Right atrium auricular region (tissue), 2 donors: Measurements from ENCODE around the gene ARSB. TPM values are rescaled to one million over a fixed set of nuclear protein-coding genes. Genes with fewer than 3 reads are reported as not detected.

Source experiments
- DNase-seq: peaks from one replicate; pipeline ENCODE4 v3.0.0-alpha.2; 2019; ENCODE audit warnings: low spot score
- H3K27ac ChIP-seq, 2 donors: fragments of 200-600 bp; sonication (generic); 1 replicate in 1 of 2; 2 replicates in 1 of 2; pipeline ENCODE4 v1.5.1; 2016 to 2019
- H3K27me3 ChIP-seq, 2 donors: fragments of 200-600 bp; sonication (generic); one replicate each; pipeline versions ENCODE4 v1.5.1 to v1.6.0; 2017 to 2019
- H3K36me3 ChIP-seq: fragments of 200-600 bp; sonication (generic); one replicate; pipeline ENCODE4 v1.5.1; 2016
- H3K4me1 ChIP-seq, 2 donors: fragments of 200-600 bp; sonication (generic); one replicate each; pipeline versions ENCODE4 v1.5.1 to v1.6.0; 2017 to 2019
- H3K4me3 ChIP-seq, 2 donors: fragments of 200-600 bp; sonication (generic); 1 replicate in 1 of 2; 2 replicates in 1 of 2; pipeline ENCODE4 v1.5.1; 2017 to 2019; ENCODE audit warnings: mild to moderate bottlenecking in 1 of 2, moderate library complexity in 1 of 2
- H3K9me3 ChIP-seq, 2 donors: fragments of 200-600 bp; sonication (generic); one replicate each; pipeline ENCODE4 v1.5.1; 2019
- CTCF ChIP-seq, 2 donors: fragments of 200-600 bp; sonication (generic); IDR thresholded peaks; one replicate each; pipeline ENCODE4 v1.5.1; 2019; ENCODE audit warnings: antibody characterized with exemption in 2 of 2
- total RNA-seq, 2 donors: library from RNA; depleted of rRNA; stranded (reverse); fragments of >200 nt; gene quantifications; one replicate each; pipeline ENCODE4 v1.1.0, GENCODE V29; 2016

Gene ARSB
- total RNA-seq, 2 donors from 2014 or later, result 11.5 to 16.4 TPM

- Histone ChIP-seq H3K4me3 (no peak overlapping the region), H3K9me3 (no peaks in the 10 kb centered on the region), H3K27ac (no peak overlapping the region), H3K27me3 (no peaks in the 10 kb centered on the region), H3K36me3 (no peaks in the 10 kb centered on the region), H3K4me1 (no peaks in the 10 kb centered on the region)
- DNase-seq, result no peak
- TF ChIP-seq CTCF (IDR thresholded peaks at IDR 0.05), result no peak
These were observed 21.0 kb upstream of the ARSB start for GRCh38 chr5:79005936-79006631.

DNA sequence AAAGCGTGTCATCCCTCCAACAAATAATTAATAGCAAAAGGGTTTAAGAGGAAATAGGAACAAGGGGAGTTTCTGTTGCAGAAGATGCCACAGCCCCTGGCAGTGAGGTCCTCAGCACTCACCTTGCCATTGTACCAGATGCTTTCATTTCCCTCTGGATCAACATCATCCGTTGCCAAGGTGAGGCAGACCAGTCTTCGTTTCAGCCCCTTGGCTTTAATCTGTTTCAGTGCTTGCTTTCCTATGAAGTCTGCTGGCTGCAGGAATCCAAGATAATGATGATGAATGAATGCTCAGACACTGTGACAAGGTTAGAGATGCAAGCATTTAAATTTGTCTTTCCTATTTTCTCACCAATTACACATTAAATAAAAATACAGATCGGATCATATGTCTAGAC is 20.0 kb upstream of the ARSB start:
- Histone ChIP-seq H3K9me3 (no peaks in the 10 kb centered on the region), H3K4me3 (no peak overlapping the region), H3K36me3 (no peaks in the 10 kb centered on the region), H3K27me3 (no peaks in the 10 kb centered on the region), H3K4me1 (no peaks in the 10 kb centered on the region), H3K27ac (no peak overlapping the region)
- DNase-seq, result no peak
- TF ChIP-seq CTCF (IDR thresholded peaks at IDR 0.05), result no peak

- Histone ChIP-seq H3K27ac (no peak overlapping the region), H3K4me1 (no peaks in the 10 kb centered on the region), H3K4me3 (no peak overlapping the region), H3K9me3 (no peaks in the 10 kb centered on the region), H3K36me3 (no peaks in the 10 kb centered on the region), H3K27me3 (no peaks in the 10 kb centered on the region)
- no peak for DNase-seq
- TF ChIP-seq CTCF (IDR thresholded peaks at IDR 0.05), result no peak
These were observed 17.3 kb upstream of the ARSB start for GRCh38 chr5:79002374-79002773.

DNA sequence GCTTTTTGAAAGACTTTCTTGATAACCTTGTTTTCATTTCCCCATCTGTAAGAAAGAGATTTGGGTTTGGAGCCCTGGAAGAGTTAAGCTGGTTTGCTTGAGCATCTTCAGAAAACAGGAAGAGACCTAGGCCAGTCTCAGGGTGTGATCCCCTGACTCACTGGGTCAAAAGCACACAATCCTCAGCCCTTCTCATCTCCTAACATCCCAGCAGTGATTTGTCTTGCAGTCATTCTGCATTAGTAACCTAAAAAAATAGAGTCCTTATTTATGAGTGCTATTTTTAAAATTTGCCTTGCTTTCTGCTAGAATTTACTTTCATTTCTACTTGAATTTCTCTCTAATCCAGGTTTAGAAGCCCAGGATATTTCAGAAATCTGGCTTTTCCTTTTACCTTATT is 16.4 kb upstream of the ARSB start:
- Histone ChIP-seq H3K36me3 (no peaks in the 10 kb centered on the region), H3K4me1 (no peaks in the 10 kb centered on the region), H3K27ac (no peak overlapping the region), H3K27me3 (no peaks in the 10 kb centered on the region), H3K4me3 (no peak overlapping the region), H3K9me3 (no peaks in the 10 kb centered on the region)
- no peak for TF ChIP-seq CTCF (IDR thresholded peaks at IDR 0.05)
- DNase-seq, result no peak

DNA sequence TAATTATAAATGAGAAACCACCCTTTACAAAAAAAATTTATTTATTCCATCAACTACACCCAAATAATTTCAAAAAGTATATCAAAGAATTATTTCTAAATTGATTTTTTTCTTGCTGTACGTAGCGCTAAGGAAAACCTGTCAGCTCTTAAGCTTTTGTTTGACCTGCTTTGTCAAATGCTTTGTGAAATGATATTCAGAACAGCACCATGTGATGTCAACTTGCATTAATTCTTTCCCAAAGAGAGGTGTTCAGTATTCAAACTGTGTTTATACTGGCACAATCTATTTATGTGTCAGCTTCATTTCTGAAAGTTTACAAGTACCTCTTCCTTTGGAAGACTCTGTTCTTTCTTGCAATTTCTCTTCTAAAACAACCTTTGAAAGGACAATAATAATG is 12.0 kb upstream of the ARSB start:
- DNase-seq, result no peak
- H3K4me3 ChIP-seq, result no peak overlapping the region
- no peaks in the 10 kb centered on the region for H3K36me3 ChIP-seq
- no peaks in the 10 kb centered on the region for H3K9me3 ChIP-seq
- no peaks in the 10 kb centered on the region for H3K27me3 ChIP-seq
- no peak for TF ChIP-seq CTCF (IDR thresholded peaks at IDR 0.05)
- no peaks in the 10 kb centered on the region for H3K4me1 ChIP-seq
- no peak overlapping the region for H3K27ac ChIP-seq

DNA sequence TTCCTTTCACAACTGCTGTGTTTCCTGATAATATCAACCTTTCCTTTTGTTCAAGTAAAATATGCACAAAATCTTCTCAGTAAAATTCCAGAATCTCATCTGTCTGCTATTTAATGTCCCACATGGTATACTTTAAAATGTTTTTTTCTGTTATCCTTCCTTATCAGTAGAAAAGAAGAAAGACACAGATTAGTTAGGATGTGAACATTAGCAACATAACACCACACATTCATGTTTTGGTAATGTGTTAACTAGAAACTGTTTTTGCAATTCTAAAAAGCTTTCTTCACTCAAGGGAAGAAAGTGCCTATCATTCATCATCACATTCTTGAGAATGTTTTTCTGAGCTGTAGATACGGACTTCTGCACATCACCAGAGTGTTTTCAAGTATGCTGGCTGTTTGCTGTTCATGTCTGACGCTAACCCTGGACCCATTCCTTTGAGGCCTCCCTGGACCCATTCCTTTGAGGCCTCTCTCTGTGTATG is 10.5 kb upstream of the ARSB start:
- H3K4me3 ChIP-seq, result no peak overlapping the region
- DNase-seq, result no peak
- H3K27me3 ChIP-seq, result no peaks in the 10 kb centered on the region
- H3K27ac ChIP-seq, result no peak overlapping the region
- H3K9me3 ChIP-seq, result no peaks in the 10 kb centered on the region
- H3K36me3 ChIP-seq, result no peaks in the 10 kb centered on the region
- H3K4me1 ChIP-seq, result no peaks in the 10 kb centered on the region
- TF ChIP-seq CTCF (IDR thresholded peaks at IDR 0.05), result no peak
